ENCODE measurements around the gene ZNF571. TPM values are rescaled to one million over a fixed set of nuclear protein-coding genes. Genes with fewer than 3 reads are reported as not detected.

ZNF571 gene
- 1 to 10 TPM; 2.8 to 4.7 (median 4.3) TPM for total RNA-seq

GRCh38 chr19:37594304-37594981 lies at the start of gene ZNF571, which contains the start of gene ZNF540:
Gene ZNF571 (minus strand): TSS chr19:37594792. CDS start chr19:37586676, 8,116 bp downstream.
Gene ZNF540 (plus strand): TSS chr19:37594876. CDS start chr19:37598448, 3,572 bp downstream.
- peaks cover 0 to 25% (median 6%) of the 10 kb centered on the region in 4 donors for H3K9me3 ChIP-seq
- peak; percentile 99 for DNase-seq (ENCODE audit: extremely low spot score)
- peak within 1 kb of the TSS; percentile 90 to 93 (median 92) for H3K27ac ChIP-seq (replicated peaks in 1 of 4)
- H3K4me1 ChIP-seq: peaks cover 12 to 26% (median 23%) of the 10 kb centered on the region in 4 donors
- TF ChIP-seq POLR2AphosphoS5 (IDR thresholded peaks at IDR 0.05): peak; percentile 94 to 97
- no peak for TF ChIP-seq EP300 (IDR thresholded peaks at IDR 0.05)
- TF ChIP-seq CTCF (IDR thresholded peaks at IDR 0.05): peak in 1 of 3 experiments; percentile 10
- WGBS: under 1% methylated on average over 52 of the region's 53 CpGs
- H3K27me3 ChIP-seq: no peaks in the 10 kb centered on the region
- H3K36me3 ChIP-seq: peaks cover 8 to 22% (median 12%) of the 10 kb centered on the region in 4 donors
- intact Hi-C loops (cut with DNase I): loop anchor here (2.0 kb wide), 1 partner anchor 126 kb away; the partner anchor contains the start of gene ZNF570
- H3K4me3 ChIP-seq: peak within 1 kb of the TSS; percentile 70 to 83 (median 73)

GRCh38 chr19:37635076-37636056 lies 40.8 kb upstream of the ZNF571 start:
- Histone ChIP-seq H3K4me3 (no peak overlapping the region), H3K9me3 (peaks cover 19 to 91% (median 56%) of the 10 kb centered on the region in 4 donors), H3K27ac (replicated peaks in 1 of 4) (no peak overlapping the region), H3K4me1 (no peaks in the 10 kb centered on the region), H3K27me3 (no peaks in the 10 kb centered on the region), H3K36me3 (peaks cover 26 to 59% (median 44%) of the 10 kb centered on the region in 4 donors)
- no peak for TF ChIP-seq EP300 (IDR thresholded peaks at IDR 0.05)
- TF ChIP-seq CTCF (IDR thresholded peaks at IDR 0.05): no peak
- TF ChIP-seq POLR2AphosphoS5 (IDR thresholded peaks at IDR 0.05): no peak
- no peak for TF ChIP-seq POLR2A (IDR thresholded peaks at IDR 0.05; ENCODE audit: low read depth)
- DNase-seq (ENCODE audit: extremely low spot score): no peak
- WGBS: 97% methylated on average over 11 of the region's 11 CpGs
- intact Hi-C loops (cut with DNase I): no loop called here

- H3K4me3 ChIP-seq: peak overlapping the region; percentile 70 to 83 (median 73)
- peaks cover 8 to 27% (median 17%) of the 10 kb centered on the region in 4 donors for H3K36me3 ChIP-seq
- H3K4me1 ChIP-seq: peaks cover 12 to 26% (median 23%) of the 10 kb centered on the region in 4 donors
- peak overlapping the region; percentile 90 to 93 (median 92) for H3K27ac ChIP-seq (replicated peaks in 1 of 4)
- peaks cover 0 to 23% (median 6%) of the 10 kb centered on the region in 4 donors for H3K9me3 ChIP-seq
- H3K27me3 ChIP-seq: no peaks in the 10 kb centered on the region
- 0% methylated on average over 7 of the region's 20 CpGs for WGBS
- no peak for TF ChIP-seq POLR2A (IDR thresholded peaks at IDR 0.05; ENCODE audit: low read depth)
- TF ChIP-seq POLR2AphosphoS5 (IDR thresholded peaks at IDR 0.05): no peak
- peak; percentile 15 for TF ChIP-seq EP300 (IDR thresholded peaks at IDR 0.05)
- no peak for TF ChIP-seq CTCF (IDR thresholded peaks at IDR 0.05)
- DNase-seq (ENCODE audit: extremely low spot score): peak; percentile 92
- intact Hi-C loops (cut with DNase I): loop anchor here (2.0 to 5.0 kb wide), 3 partner anchors 57 to 798 kb away; partner anchors contain the start of gene ZNF570
Observed at GRCh38 chr19:37594982-37595382, 390 bp upstream of the ZNF571 start.

- intact Hi-C loops (cut with DNase I): loop anchor here (2.0 kb wide), 1 partner anchor 125 kb away; the partner anchor contains the start of gene ZNF570
- 8% methylated on average over 9 of the region's 9 CpGs for WGBS
Observed at GRCh38 chr19:37593996-37594303, 642 bp downstream of the ZNF571 start.

More at GRCh38 chr19:37593996-37594303, 642 bp downstream of the ZNF571 start:
- H3K4me1 ChIP-seq: peaks cover 12 to 26% (median 23%) of the 10 kb centered on the region in 4 donors
- TF ChIP-seq POLR2AphosphoS5 (IDR thresholded peaks at IDR 0.05) (no peak), POLR2A (IDR thresholded peaks at IDR 0.05; ENCODE audit: low read depth) (no peak), CTCF (IDR thresholded peaks at IDR 0.05) (no peak), EP300 (IDR thresholded peaks at IDR 0.05) (no peak)
- no peaks in the 10 kb centered on the region for H3K27me3 ChIP-seq
- peak overlapping the region; percentile 70 to 83 (median 73) for H3K4me3 ChIP-seq
- H3K27ac ChIP-seq (replicated peaks in 1 of 4): peak overlapping the region; percentile 90 to 93 (median 92)
- H3K9me3 ChIP-seq: peaks cover 0 to 29% (median 6%) of the 10 kb centered on the region in 4 donors
- peaks cover 5 to 17% (median 7%) of the 10 kb centered on the region in 4 donors for H3K36me3 ChIP-seq
- no peak for DNase-seq (ENCODE audit: extremely low spot score)
